Measurements from ENCODE around the gene CHCHD6. TPM values are rescaled to one million over a fixed set of nuclear protein-coding genes. Genes with fewer than 3 reads are reported as not detected.

CHCHD6 gene
- total and polyA plus RNA-seq, 2 experiments from 2014 or later: 15.8 to 21.4 TPM

DNA sequence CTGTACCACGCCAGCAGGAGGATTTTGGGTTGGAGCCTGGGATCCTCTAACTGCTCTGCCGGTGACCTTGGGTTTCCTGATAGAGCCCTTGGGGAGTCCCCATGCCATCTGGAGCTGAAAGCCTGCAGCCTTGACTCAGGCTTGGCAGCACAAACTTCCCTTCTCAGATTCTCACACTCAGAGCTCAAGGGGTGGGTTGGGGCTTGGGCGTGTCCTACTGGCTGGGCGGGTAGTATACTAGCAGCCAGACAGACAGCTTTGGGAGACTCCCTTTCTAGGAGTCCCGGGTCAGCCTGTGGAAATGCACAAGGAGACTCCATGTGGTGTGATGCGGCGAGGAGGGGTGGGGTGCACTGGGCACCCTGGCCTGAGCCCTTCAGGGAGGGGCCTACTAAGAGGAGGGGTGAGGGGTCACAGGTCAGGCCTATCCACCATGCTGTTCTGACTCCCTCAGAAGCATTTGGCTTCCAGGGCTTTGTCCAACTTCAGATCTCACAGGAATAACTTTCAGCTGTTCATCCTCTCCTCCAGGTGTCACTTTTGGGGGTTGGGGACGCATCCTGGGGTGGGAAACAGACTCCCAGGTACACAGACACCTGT is 257.3 kb downstream of the CHCHD6 start:
- Histone ChIP-seq H3K36me3 (ENCODE audit: low read depth) (no peaks in the 10 kb centered on the region), H4K20me1 (ENCODE audit: insufficient read depth) (no peaks in the 10 kb centered on the region), H3K4me1 (ENCODE audit: insufficient read depth) (peaks cover 20% of the 10 kb centered on the region), H3K79me2 (ENCODE audit: insufficient read depth) (no peaks in the 10 kb centered on the region), H3F3A (ENCODE audit: insufficient read depth) (no peaks in the 10 kb centered on the region), H3K9me3 (ENCODE audit: low read depth) (no peaks in the 10 kb centered on the region), H2AFZ (no peak overlapping the region), H3K9me2 (ENCODE audit: insufficient read depth) (no peaks in the 10 kb centered on the region), H3K4me2 (ENCODE audit: unreplicated experiment) (no peak overlapping the region), H3K27me3 (replicated peaks; ENCODE audit: insufficient read depth) (no peaks in the 10 kb centered on the region), H3K4me3 (no peak overlapping the region), H3K9ac (no peak overlapping the region), H3K27ac (0 out of 2 replicates have a peak overlapping the region, but pooled peaks have one; percentile 58)
- peak; percentile 92 for DNase-seq
- in situ Hi-C loops (cut with MboI): no loop called here
- TF ChIP-seq EZH2phosphoT487 (IDR thresholded peaks at IDR 0.05; ENCODE audit: insufficient read depth, low read depth) (no peak), EZH2 (IDR thresholded peaks at IDR 0.05; ENCODE audit: insufficient read depth, poor library complexity, severe bottlenecking) (no peak)
- 32% methylated on average over 8 of the region's 8 CpGs for WGBS, 2 experiments (ENCODE audit: low coverage in 1 of 2, low lambda C conversion rate in 2 of 2, missing lambda C conversion rate in 2 of 2)

GRCh38 chr3:126961791-126962461 is 257.9 kb downstream of the CHCHD6 start:
- TF ChIP-seq EZH2phosphoT487 (IDR thresholded peaks at IDR 0.05; ENCODE audit: insufficient read depth, low read depth): no peak
- no peak for TF ChIP-seq EZH2 (IDR thresholded peaks at IDR 0.05; ENCODE audit: insufficient read depth, poor library complexity, severe bottlenecking)
- H3K27ac ChIP-seq: no peak overlapping the region
- in situ Hi-C loops (cut with MboI): no loop called here
- H3K9ac ChIP-seq: no peak overlapping the region
- DNase-seq: peak; percentile 22
- H3K4me1 ChIP-seq (ENCODE audit: insufficient read depth): peaks cover 20% of the 10 kb centered on the region
- no peaks in the 10 kb centered on the region for H3F3A ChIP-seq (ENCODE audit: insufficient read depth)
- H3K9me3 ChIP-seq (ENCODE audit: low read depth): no peaks in the 10 kb centered on the region
- no peaks in the 10 kb centered on the region for H3K9me2 ChIP-seq (ENCODE audit: insufficient read depth)
- 62 to 66% methylated on average over 11 of the region's 11 CpGs for WGBS, 2 experiments (ENCODE audit: low coverage in 1 of 2, low lambda C conversion rate in 2 of 2, missing lambda C conversion rate in 2 of 2)
- H3K4me2 ChIP-seq (ENCODE audit: unreplicated experiment): no peak overlapping the region
- no peaks in the 10 kb centered on the region for H3K36me3 ChIP-seq (ENCODE audit: low read depth)
- H3K4me3 ChIP-seq: no peak overlapping the region
- no peaks in the 10 kb centered on the region for H3K27me3 ChIP-seq (replicated peaks; ENCODE audit: insufficient read depth)
- H4K20me1 ChIP-seq (ENCODE audit: insufficient read depth): no peaks in the 10 kb centered on the region
- no peaks in the 10 kb centered on the region for H3K79me2 ChIP-seq (ENCODE audit: insufficient read depth)
- no peak overlapping the region for H2AFZ ChIP-seq

- H3K4me2 ChIP-seq (ENCODE audit: unreplicated experiment): no peak overlapping the region
- H3K27me3 ChIP-seq (replicated peaks; ENCODE audit: insufficient read depth): no peaks in the 10 kb centered on the region
- in situ Hi-C loops (cut with MboI): no loop called here
- H2AFZ ChIP-seq: no peak overlapping the region
- H3K9ac ChIP-seq: no peak overlapping the region
- H3K9me2 ChIP-seq (ENCODE audit: insufficient read depth): no peaks in the 10 kb centered on the region
- no peaks in the 10 kb centered on the region for H3K36me3 ChIP-seq (ENCODE audit: low read depth)
- WGBS, 2 experiments (ENCODE audit: low coverage in 1 of 2, low lambda C conversion rate in 2 of 2, missing lambda C conversion rate in 2 of 2): 80% methylated on average over 8 of the region's 8 CpGs
- peaks cover 20% of the 10 kb centered on the region for H3K4me1 ChIP-seq (ENCODE audit: insufficient read depth)
- no peak for DNase-seq
- no peaks in the 10 kb centered on the region for H3F3A ChIP-seq (ENCODE audit: insufficient read depth)
- no peak overlapping the region for H3K4me3 ChIP-seq
- no peaks in the 10 kb centered on the region for H3K9me3 ChIP-seq (ENCODE audit: low read depth)
- no peak for TF ChIP-seq EZH2phosphoT487 (IDR thresholded peaks at IDR 0.05; ENCODE audit: insufficient read depth, low read depth)
- no peak for TF ChIP-seq EZH2 (IDR thresholded peaks at IDR 0.05; ENCODE audit: insufficient read depth, poor library complexity, severe bottlenecking)
- no peaks in the 10 kb centered on the region for H3K79me2 ChIP-seq (ENCODE audit: insufficient read depth)
- no peak overlapping the region for H3K27ac ChIP-seq
- no peaks in the 10 kb centered on the region for H4K20me1 ChIP-seq (ENCODE audit: insufficient read depth)
Measured at GRCh38 chr3:126962756-126963155, 258.7 kb downstream of the CHCHD6 start.

DNA sequence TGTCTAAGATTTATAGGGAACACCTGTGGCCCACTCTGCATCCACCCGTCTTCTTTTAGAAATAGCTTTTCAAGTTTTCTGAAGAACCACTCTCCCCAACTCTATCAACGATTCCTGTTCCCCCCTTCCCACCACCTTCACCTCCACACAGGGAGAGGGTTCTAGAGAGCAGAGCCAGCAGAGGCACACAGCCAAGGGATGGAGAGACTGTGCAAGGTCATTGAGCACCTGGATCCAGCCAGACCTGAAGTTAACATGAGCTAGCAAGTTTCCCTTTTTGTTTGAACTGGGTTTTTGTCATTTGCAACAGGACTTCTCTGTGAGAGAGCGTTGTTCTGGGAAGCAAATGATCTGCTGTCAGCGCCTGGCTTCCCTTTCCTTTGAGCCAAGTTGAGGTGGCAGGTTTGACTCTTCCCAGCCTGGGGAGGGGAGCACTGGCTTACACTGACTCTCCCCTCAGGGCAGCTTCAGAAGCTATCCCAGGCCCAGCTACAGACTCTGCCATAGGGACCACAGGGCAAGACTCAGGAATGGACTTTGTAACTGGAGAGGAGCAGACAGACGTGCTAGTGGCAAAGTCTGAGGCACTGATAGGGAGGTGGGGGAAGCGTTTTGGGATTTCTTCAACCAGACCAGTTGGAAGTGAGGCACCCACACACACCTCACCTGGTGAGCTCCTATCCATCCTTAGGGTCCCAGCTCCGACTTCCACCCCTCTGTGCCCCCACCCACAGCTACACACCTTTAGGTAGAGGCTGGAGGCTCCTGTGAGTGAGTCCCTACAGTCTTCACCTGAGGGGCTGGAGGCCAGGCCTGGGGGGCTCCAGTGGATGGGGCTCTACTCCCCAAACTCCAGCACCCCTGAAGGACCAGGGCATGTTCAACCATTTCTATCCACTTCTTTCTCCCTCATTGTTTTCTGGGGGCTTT is 259.5 kb downstream of the CHCHD6 start:
- Histone ChIP-seq H4K20me1 (ENCODE audit: insufficient read depth) (no peaks in the 10 kb centered on the region), H3K36me3 (ENCODE audit: low read depth) (no peaks in the 10 kb centered on the region), H3K9ac (no peak overlapping the region), H3K9me2 (ENCODE audit: insufficient read depth) (no peaks in the 10 kb centered on the region), H3K79me2 (ENCODE audit: insufficient read depth) (no peaks in the 10 kb centered on the region), H2AFZ (no peak overlapping the region), H3F3A (ENCODE audit: insufficient read depth) (no peaks in the 10 kb centered on the region), H3K27me3 (replicated peaks; ENCODE audit: insufficient read depth) (no peaks in the 10 kb centered on the region), H3K27ac (no peak overlapping the region), H3K4me3 (no peak overlapping the region), H3K4me1 (ENCODE audit: insufficient read depth) (peaks cover 20% of the 10 kb centered on the region), H3K4me2 (ENCODE audit: unreplicated experiment) (no peak overlapping the region), H3K9me3 (ENCODE audit: low read depth) (no peaks in the 10 kb centered on the region)
- in situ Hi-C loops (cut with MboI): no loop called here
- no peak for TF ChIP-seq EZH2 (IDR thresholded peaks at IDR 0.05; ENCODE audit: insufficient read depth, poor library complexity, severe bottlenecking)
- TF ChIP-seq EZH2phosphoT487 (IDR thresholded peaks at IDR 0.05; ENCODE audit: insufficient read depth, low read depth): no peak
- 92 to 96% methylated on average over 7 of the region's 7 CpGs for WGBS, 2 experiments (ENCODE audit: low coverage in 1 of 2, low lambda C conversion rate in 2 of 2, missing lambda C conversion rate in 2 of 2)
- DNase-seq: no peak
